Mesenteric fat pad (tissue), 1 donor: ENCODE results near the gene HPCAL1. TPM values are rescaled to one million over a fixed set of nuclear protein-coding genes. Genes with fewer than 3 reads are reported as not detected.
"Not testable (repeated sequence)": the region's sequence is repeated elsewhere in the genome, so short reads cannot be mapped to it uniquely, and the experiment has no call there.

Experiments
- DNase-seq: peaks from one replicate; pipeline ENCODE4 v3.0.0-alpha.2; 2020; ENCODE audit warnings: low spot score
- long read RNA-seq: library from polyadenylated mRNA; unstranded; transcript quantifications from one replicate; pipeline ENCODE4 v2.0.0, GENCODE V29; 2020
- total RNA-seq: library from RNA; stranded (reverse); fragmentation: NEBNext Ultra II Directional; extraction: Animal tissue kit (Norgen Biotek cat#: 25700); gene quantifications from one replicate; pipeline ENCODE4 v1.2.1, GENCODE V29; 2021
- donor health status: DM: yes; HTN: yes; CAD: no.

Gene HPCAL1
- total RNA-seq: 45.3 TPM
- long read RNA-seq, transcript HPCAL1-201 (5 exons, 1,751 nt): major isoform, 232 of 303 reads
- long read RNA-seq, partial matches to known transcripts: 8 of 303 reads
- long read RNA-seq, other reads (novel, unspliced or antisense): 63 of 303 reads

- DNase-seq: peak; percentile 94
Observed at GRCh38 chr2:10302479-10303180, at the start of gene HPCAL1. Gene HPCAL1, plus strand, starts transcription at chr2:10302904. Its CDS starts 116,854 bp downstream, at chr2:10419758.

DNA sequence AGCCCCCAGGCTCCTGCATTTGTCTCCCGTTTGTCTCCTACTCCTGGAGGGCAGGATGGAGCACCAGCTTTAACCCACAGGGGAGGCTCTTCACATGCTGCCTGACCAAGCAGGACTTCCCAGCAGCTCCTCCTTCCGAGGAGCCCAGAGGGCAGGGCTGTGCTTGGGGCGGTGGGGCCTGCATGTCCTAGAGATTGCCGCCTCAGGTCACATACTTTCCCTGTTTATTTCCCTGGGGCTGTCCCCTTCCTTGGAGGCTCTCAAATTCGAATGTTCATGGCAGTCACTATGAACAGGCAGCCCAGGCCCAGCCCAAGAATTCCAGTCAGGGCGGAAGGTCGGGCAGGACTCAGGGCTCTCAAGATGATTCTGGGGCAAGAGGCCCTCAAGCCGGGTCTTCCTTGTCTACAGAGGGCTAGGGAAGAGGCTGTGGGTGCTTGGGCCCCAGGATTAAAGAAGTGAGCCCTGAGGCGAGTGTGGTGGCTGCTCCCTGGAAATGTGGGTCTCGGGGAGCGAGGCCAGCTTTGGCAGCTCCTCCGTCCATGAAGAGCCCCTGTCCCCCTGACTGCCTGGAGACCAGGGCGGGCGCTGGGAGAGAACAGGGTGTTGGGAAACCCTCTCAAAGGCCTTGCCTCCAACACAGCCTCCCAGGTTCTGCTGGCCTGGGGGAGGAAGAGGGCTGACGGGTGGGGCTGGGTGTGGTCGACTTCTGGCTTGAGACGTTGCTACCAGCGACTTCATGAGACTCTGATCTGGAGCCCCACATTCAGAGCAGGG lies 48.9 kb upstream of the HPCAL1 start:
- DNase-seq: no peak

GRCh38 chr2:10254373-10255188 lies 48.1 kb upstream of the HPCAL1 start:
- no peak for DNase-seq

- DNase-seq: no peak
Observed at GRCh38 chr2:10255189-10256030, 47.3 kb upstream of the HPCAL1 start.

GRCh38 chr2:10256031-10256514 lies 46.6 kb upstream of the HPCAL1 start:
- DNase-seq: no peak

DNA sequence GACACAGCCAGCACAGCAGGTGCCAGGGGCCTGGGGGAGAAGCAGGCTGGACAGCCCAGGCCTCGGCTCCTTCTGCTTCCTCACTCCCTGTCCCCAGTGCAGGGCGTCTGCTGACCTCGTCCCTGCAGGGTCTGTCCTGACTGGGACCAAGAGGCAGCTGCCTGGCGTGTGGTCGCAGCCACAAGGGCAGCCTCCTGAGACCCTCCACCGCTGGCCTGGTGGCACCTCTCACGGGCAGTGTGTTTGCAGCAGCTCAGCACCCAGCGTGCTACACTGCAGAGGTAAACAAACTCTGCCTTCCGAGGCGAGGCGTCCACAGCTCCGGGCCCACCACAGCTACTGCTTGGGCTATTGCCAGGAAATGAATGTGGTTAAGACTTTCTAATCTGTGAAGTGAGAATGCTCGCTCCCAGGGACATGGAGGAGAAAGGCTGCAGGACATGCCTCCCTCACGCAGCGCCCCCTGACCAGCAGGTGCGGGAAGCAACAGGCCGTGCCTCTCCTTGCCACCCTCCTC lies 46.1 kb upstream of the HPCAL1 start:
- DNase-seq: no peak

DNA sequence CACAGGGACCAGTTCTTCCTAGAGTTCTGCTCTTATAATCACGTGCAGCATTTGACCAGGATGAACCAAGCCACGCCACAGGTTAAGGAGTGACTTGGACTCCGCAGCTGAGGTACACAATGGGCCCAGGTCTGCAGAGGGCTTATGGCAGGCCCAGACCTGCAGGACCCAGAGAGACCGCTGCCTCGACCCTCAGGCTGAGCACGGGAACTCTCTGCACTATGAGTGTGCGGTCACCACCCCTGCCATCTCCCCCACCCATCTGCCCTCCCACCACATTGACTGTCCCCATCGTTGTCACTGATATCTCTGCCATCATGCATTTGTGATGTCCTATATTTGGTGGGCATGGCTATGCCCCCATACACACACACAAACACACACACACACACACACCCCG lies 45.7 kb upstream of the HPCAL1 start:
- DNase-seq: no peak

- DNase-seq: no peak
Observed at GRCh38 chr2:10257500-10258147, 45.1 kb upstream of the HPCAL1 start.

GRCh38 chr2:10258326-10258725 lies 44.4 kb upstream of the HPCAL1 start:
- no peak for DNase-seq

DNA sequence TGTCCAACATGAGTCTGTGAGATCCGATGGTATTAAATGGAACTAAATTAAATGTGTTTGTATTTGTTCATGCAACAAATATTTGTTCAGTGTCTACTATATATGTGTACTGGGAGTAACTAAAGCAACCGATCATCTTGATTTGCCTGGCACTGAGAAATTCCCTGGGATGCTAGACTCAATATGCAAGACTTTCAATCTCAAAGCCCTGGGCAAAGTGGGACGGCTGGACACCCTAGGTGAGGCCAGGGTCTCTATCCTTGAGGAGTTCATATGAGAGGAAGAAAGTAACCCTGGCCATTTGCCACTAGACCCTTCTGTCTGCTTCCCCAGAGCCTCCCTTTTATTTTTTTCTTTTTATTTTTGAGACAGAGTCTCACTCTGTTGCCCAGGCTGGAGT lies 44.0 kb upstream of the HPCAL1 start:
- DNase-seq: no peak

- no peak for DNase-seq
Observed at GRCh38 chr2:10260130-10260529, 42.6 kb upstream of the HPCAL1 start.

- not testable (repeated sequence) for DNase-seq
Observed at GRCh38 chr2:10263526-10263925, 39.2 kb upstream of the HPCAL1 start.

DNA sequence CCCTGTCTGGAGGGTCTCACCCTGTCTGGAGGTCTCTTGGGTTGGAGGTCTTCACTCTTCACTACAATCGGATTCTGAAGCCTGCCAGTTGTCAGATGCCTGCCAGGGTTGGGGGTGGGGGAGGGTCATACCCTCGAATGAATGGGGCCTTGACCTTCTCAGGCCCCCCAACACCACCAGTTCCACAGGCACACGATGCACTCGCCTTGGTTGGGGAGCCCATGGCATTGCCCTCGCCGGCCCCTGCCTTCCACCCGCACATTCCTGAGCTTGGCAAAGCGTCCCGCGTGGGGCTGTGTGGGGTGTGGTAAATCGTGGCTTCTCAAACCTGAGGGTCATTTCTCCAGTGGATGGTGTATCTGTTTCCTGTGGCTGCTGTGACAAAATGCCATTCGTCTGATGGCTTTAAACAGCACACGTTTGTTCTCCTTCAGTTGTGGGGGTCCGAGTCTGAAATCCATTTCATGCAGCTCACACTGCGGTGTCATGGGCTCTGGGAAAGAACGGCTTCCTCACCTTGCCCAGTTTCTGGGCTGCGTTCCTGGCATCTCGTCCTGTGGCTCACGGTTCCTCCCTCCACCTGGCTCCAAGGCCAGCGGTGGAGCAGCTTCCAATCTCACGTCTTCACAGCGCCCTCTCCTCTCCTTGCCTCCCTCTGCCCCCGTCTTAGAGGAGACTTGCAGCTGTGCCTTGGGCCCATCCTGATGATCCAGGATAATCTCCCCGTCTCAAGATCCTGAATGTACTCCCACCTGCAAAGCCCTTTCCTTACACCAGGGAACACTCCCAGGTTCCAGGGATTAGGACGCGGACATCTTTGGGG lies 38.0 kb upstream of the HPCAL1 start:
- no peak for DNase-seq

GRCh38 chr2:10265329-10266132 lies 37.2 kb upstream of the HPCAL1 start:
- DNase-seq: no peak

DNA sequence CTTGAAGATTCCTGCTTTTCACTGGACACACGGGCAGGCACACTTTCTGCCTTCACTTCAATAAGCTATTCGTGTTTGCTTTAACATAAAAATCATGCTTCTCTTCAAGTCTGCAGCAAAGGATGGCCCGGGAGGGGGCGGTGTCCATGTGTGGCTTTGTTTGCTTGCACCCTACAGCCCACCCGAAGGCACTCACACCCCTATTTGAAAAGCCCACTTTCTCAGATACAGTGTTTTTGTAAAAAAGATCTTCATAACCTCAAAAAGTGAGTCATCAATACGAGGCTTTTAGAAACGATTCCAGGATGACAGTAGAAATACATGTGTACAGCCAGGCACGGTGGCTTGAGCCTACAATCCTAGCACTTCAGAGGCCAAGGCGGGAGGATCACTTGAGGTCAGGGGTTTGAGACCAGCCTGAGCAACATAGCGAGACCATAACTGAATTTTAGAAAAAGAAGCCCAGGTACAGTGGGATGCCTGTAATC lies 36.5 kb upstream of the HPCAL1 start:
- DNase-seq: peak; percentile 76

GRCh38 chr2:10267036-10267435 lies 35.7 kb upstream of the HPCAL1 start:
- peak; percentile 67 for DNase-seq

GRCh38 chr2:10267551-10268465 lies 34.9 kb upstream of the HPCAL1 start:
- peak; percentile 87 for DNase-seq
